ENCODE results near the gene C3orf33. TPM values are rescaled to one million over a fixed set of nuclear protein-coding genes. Genes with fewer than 3 reads are reported as not detected.

Gene C3orf33, protein sequence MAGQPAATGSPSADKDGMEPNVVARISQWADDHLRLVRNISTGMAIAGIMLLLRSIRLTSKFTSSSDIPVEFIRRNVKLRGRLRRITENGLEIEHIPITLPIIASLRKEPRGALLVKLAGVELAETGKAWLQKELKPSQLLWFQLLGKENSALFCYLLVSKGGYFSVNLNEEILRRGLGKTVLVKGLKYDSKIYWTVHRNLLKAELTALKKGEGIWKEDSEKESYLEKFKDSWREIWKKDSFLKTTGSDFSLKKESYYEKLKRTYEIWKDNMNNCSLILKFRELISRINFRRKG
- 4.3 to 9.1 TPM (median 7.2 TPM) in 5 replicates for total RNA-seq (2022; extraction: Qiagen RNA extraction; ENCODE audit: low read depth)

DNA sequence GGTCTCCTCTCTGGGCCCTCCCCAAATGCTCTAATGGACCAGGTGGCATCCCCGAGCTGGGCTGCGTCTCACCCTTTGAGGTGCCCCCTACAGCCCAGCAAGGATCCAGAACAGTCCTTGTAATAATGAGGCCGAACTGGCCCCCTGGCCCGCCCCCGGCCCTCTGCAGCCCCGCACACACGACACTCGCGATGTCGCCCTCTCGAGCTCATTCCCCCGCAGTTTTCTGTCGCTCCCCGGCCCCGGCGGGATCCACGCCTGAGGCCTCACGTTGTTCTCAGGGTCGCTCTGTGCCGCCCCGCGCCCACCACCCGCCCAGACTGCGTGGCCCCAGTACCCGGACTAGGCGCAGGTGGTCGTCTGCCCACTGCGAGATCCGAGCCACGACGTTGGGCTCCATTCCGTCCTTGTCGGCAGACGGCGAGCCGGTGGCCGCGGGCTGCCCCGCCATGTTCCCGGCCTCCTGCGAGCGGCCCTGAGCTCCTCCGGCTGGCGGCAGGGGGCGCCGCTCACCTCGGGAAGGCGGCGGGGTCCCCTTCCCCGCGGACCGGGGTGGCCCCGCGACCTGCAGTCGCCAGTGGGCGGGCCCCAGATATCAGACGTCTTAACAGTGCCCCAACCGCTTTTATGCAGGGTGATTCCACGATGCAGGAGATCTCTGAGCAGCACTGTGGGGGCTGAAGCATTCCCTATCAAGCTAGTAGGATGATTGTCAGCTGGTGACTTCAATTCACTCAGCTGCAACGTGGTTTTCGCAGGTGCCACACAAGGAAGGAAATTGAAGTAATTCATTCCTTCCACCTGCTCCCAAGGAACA is at the start of gene C3orf33:
C3orf33 (minus strand) TSS at position 477 of the 817 bp plus-strand sequence; CDS start at position 451, 26 bp downstream.

GRCh38 chr3:155854141-155854940 is 48.3 kb upstream of the C3orf33 start, which contains the start of gene SLC33A1:
SLC33A1 (minus strand) TSS chr3:155854427; CDS start chr3:155853997, 430 bp downstream.

DNA sequence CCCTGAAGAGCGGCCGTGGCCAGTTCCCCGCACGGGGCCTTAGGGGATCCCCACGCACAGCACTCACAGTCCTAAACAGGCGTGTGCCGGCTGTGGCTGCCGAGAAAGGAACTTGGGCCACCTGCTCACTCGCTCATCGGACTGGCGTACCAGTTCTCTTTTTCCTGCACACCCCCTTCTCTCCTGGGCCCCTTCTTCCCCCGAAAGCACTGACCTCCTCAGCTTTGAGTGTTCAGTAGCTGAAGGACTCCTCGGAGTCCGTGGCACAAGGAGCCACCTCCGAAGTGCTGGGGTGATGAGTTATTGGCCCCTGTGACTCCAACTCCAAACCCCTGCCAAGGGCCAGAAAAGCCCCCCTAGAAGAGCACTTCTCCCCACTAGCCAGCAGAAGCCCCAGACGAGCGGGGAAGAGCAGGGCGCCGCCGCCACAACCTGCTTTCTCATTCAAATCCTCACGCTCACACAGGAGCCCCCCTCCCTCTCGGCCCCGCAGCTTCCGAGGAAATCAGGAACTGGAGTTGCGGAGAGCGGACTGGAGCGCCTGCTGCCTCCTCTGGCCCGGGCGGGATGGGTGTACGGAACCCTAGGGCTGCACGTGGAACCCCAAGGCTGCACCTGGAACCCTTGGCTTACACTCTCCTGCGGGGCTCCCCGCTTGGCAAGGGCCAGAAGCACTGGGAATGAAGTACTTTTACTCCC is 61.3 kb downstream of the C3orf33 start, which contains the start of gene PLCH1:
PLCH1 (minus strand) TSS at position 446 of the 699 bp plus-strand sequence. CDS start 40,847 bp downstream, outside the sequence.

Other genes starting within 250 kb of the C3orf33 start
- 0.85 to 1.4 TPM (median 1.3 TPM) in 5 replicates for gene PLCH1, start 61.2 kb downstream of the C3orf33 start, total RNA-seq (2022; extraction: Qiagen RNA extraction; ENCODE audit: low read depth)
- gene SLC33A1, start 48.1 kb upstream of the C3orf33 start, total RNA-seq (2022; extraction: Qiagen RNA extraction; ENCODE audit: low read depth), result 10.2 to 16.6 TPM (median 15.5 TPM) in 5 replicates
- gene GMPS, start 64.4 kb upstream of the C3orf33 start, total RNA-seq (2022; extraction: Qiagen RNA extraction; ENCODE audit: low read depth), result 75.2 to 112 TPM (median 93.2 TPM) in 5 replicates